ENCODE data around the gene PDCD6IP.

PDCD6IP gene

GRCh38 chr3:33792167-33792892 is 6.1 kb upstream of the PDCD6IP start:
- FAIRE-seq (no peak), DNase-seq (ENCODE audit: insufficient read length, low spot score) (no peak)
- TF ChIP-seq POLR2A (IDR thresholded peaks at IDR 0.05; ENCODE audit: low read depth, low read length): no peak
- no peak for TF ChIP-seq POU2F2 (IDR thresholded peaks at IDR 0.05; ENCODE audit: low read depth, low read length)
- TF ChIP-seq PAX5 (IDR thresholded peaks at IDR 0.05; ENCODE audit: insufficient read depth, low read length, severe bottlenecking): no peak
- no peak for TF ChIP-seq TAF1 (IDR thresholded peaks at IDR 0.05; ENCODE audit: low read depth, low read length)
- TF ChIP-seq POLR2AphosphoS5 (IDR thresholded peaks at IDR 0.05; ENCODE audit: low read depth, low read length): no peak
- TF ChIP-seq SPI1 (IDR thresholded peaks at IDR 0.05; ENCODE audit: low read depth, low read length): no peak

GRCh38 chr3:33795131-33795530 is 3.3 kb upstream of the PDCD6IP start:
- no peak for TF ChIP-seq POU2F2 (IDR thresholded peaks at IDR 0.05; ENCODE audit: low read depth, low read length)
- no peak for TF ChIP-seq SPI1 (IDR thresholded peaks at IDR 0.05; ENCODE audit: low read depth, low read length)
- no peak for TF ChIP-seq PAX5 (IDR thresholded peaks at IDR 0.05; ENCODE audit: insufficient read depth, low read length, severe bottlenecking)
- TF ChIP-seq POLR2A (IDR thresholded peaks at IDR 0.05; ENCODE audit: low read depth, low read length): no peak
- no peak for TF ChIP-seq POLR2AphosphoS5 (IDR thresholded peaks at IDR 0.05; ENCODE audit: low read depth, low read length)
- TF ChIP-seq TAF1 (IDR thresholded peaks at IDR 0.05; ENCODE audit: low read depth, low read length): no peak
- no peak for DNase-seq (ENCODE audit: insufficient read length, low spot score)
- no peak for FAIRE-seq

DNA sequence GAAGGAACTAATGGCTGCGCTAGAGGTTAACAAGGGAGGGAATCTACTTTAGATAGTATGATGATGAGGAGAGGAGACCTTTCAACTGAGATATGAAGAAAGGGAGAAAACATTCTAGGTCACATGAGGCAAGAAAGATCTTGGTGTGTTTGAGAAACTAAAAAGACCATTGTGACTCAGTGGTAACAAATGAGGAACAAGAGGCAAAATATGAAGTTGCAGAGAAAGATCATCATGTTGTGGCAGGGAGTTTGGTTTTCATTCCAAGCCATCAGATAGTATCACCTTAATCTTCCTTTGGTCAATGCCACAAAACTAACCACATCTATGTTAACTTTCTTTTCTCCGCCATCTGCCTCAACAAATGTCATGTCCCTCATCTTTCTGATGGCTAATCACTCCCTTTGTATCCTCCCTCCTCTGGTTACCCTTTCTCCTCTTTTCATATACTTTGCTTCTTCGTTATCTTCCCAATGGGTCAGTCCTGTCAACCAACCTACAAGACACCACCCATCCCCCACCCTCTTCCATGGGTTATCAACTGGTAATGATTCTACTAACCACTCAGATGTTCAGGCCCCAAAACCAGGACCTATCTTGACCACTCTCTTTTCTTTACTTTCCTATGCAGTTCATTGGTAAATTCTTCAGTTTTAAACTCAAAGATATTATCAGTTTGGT is 2.4 kb upstream of the PDCD6IP start:
- no peak for TF ChIP-seq SPI1 (IDR thresholded peaks at IDR 0.05; ENCODE audit: low read depth, low read length)
- TF ChIP-seq PAX5 (IDR thresholded peaks at IDR 0.05; ENCODE audit: insufficient read depth, low read length, severe bottlenecking): no peak
- TF ChIP-seq POU2F2 (IDR thresholded peaks at IDR 0.05; ENCODE audit: low read depth, low read length): no peak
- TF ChIP-seq POLR2A (IDR thresholded peaks at IDR 0.05; ENCODE audit: low read depth, low read length): no peak
- no peak for TF ChIP-seq POLR2AphosphoS5 (IDR thresholded peaks at IDR 0.05; ENCODE audit: low read depth, low read length)
- no peak for TF ChIP-seq TAF1 (IDR thresholded peaks at IDR 0.05; ENCODE audit: low read depth, low read length)
- DNase-seq (ENCODE audit: insufficient read length, low spot score): no peak
- no peak for FAIRE-seq

GRCh38 chr3:33798113-33798417 is 365 bp upstream of the PDCD6IP start:
- FAIRE-seq (no peak), DNase-seq (ENCODE audit: insufficient read length, low spot score) (no peak)
- TF ChIP-seq PAX5 (IDR thresholded peaks at IDR 0.05; ENCODE audit: insufficient read depth, low read length, severe bottlenecking) (no peak), POLR2AphosphoS5 (IDR thresholded peaks at IDR 0.05; ENCODE audit: low read depth, low read length) (no peak), SPI1 (IDR thresholded peaks at IDR 0.05; ENCODE audit: low read depth, low read length) (no peak), POU2F2 (IDR thresholded peaks at IDR 0.05; ENCODE audit: low read depth, low read length) (no peak), POLR2A (IDR thresholded peaks at IDR 0.05; ENCODE audit: low read depth, low read length) (no peak), TAF1 (IDR thresholded peaks at IDR 0.05; ENCODE audit: low read depth, low read length) (no peak)

DNA sequence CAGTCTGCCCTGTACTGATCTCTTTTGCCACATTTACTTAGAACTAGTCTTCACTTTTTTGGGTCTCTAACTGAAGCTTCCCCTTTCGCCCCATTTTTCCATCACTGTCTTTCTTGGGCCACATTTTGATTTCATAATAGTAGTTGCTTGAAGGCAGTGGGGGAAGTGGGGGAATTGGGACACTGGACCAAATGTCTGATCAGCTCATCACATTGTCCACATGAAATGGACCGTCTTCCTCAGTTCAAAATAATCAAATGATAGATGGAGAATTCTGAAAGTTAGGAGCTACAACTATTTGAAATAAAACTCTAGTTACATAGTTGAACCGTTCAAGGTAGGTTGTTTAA is 747 bp downstream of the PDCD6IP start:
- TF ChIP-seq PAX5 (IDR thresholded peaks at IDR 0.05; ENCODE audit: insufficient read depth, low read length, severe bottlenecking): no peak
- no peak for TF ChIP-seq POLR2A (IDR thresholded peaks at IDR 0.05; ENCODE audit: low read depth, low read length)
- no peak for TF ChIP-seq POLR2AphosphoS5 (IDR thresholded peaks at IDR 0.05; ENCODE audit: low read depth, low read length)
- TF ChIP-seq TAF1 (IDR thresholded peaks at IDR 0.05; ENCODE audit: low read depth, low read length): no peak
- TF ChIP-seq SPI1 (IDR thresholded peaks at IDR 0.05; ENCODE audit: low read depth, low read length): no peak
- TF ChIP-seq POU2F2 (IDR thresholded peaks at IDR 0.05; ENCODE audit: low read depth, low read length): no peak
- no peak for FAIRE-seq
- peak; percentile 6 for DNase-seq (ENCODE audit: insufficient read length, low spot score)

GRCh38 chr3:33803252-33803651 is 4.8 kb downstream of the PDCD6IP start:
- FAIRE-seq: no peak
- DNase-seq (ENCODE audit: insufficient read length, low spot score): no peak
- TF ChIP-seq SPI1 (IDR thresholded peaks at IDR 0.05; ENCODE audit: low read depth, low read length): no peak
- no peak for TF ChIP-seq POLR2A (IDR thresholded peaks at IDR 0.05; ENCODE audit: low read depth, low read length)
- no peak for TF ChIP-seq POLR2AphosphoS5 (IDR thresholded peaks at IDR 0.05; ENCODE audit: low read depth, low read length)
- no peak for TF ChIP-seq PAX5 (IDR thresholded peaks at IDR 0.05; ENCODE audit: insufficient read depth, low read length, severe bottlenecking)
- TF ChIP-seq POU2F2 (IDR thresholded peaks at IDR 0.05; ENCODE audit: low read depth, low read length): no peak
- no peak for TF ChIP-seq TAF1 (IDR thresholded peaks at IDR 0.05; ENCODE audit: low read depth, low read length)

- FAIRE-seq (no peak), DNase-seq (ENCODE audit: insufficient read length, low spot score) (no peak)
- TF ChIP-seq SPI1 (IDR thresholded peaks at IDR 0.05; ENCODE audit: low read depth, low read length) (no peak), POLR2A (IDR thresholded peaks at IDR 0.05; ENCODE audit: low read depth, low read length) (no peak), PAX5 (IDR thresholded peaks at IDR 0.05; ENCODE audit: insufficient read depth, low read length, severe bottlenecking) (no peak)
Measured at GRCh38 chr3:33803894-33804526, 5.6 kb downstream of the PDCD6IP start.

DNA sequence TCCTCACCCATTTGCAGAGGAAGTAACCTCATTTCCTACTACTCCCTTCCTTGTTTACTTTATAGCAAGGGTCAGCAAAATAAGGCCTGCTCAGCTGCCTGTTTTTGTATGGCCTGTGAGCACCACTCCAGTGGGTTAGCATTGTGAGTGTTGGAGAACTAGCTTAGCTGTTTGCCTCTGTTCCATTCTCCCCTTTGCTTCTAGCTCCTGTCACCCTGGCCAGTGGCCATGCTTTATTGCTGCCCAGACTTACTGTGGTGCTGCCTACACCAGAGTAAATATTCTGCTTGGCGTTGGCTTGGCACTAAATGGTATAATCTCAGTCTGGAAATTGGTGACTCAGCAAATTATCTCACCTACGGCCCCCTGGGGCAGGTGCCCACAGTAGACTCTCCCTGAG is 8.8 kb downstream of the PDCD6IP start:
- FAIRE-seq (no peak), DNase-seq (ENCODE audit: insufficient read length, low spot score) (no peak)
- TF ChIP-seq PAX5 (IDR thresholded peaks at IDR 0.05; ENCODE audit: insufficient read depth, low read length, severe bottlenecking): no peak
- no peak for TF ChIP-seq POLR2AphosphoS5 (IDR thresholded peaks at IDR 0.05; ENCODE audit: low read depth, low read length)

DNA sequence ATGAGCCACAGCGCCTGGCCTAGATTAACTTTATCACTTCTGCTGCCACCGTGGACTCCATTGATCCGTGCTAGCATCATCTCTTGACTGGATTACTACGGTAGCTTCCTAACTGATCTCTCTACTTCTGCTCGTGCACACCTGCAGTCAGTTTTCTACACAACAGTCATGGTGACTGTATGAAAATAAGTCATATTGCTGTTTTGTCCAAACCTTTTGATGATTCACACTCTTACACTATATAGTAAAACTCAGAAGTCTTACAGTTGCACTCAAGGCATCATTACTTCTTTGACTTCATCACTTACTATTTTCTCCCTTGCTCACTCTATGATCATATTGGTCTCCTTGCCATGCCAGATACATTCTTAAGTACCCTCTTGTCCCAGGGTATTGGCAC is 10.1 kb downstream of the PDCD6IP start:
- DNase-seq (ENCODE audit: insufficient read length, low spot score): no peak
- no peak for FAIRE-seq
- TF ChIP-seq POU2F2 (IDR thresholded peaks at IDR 0.05; ENCODE audit: low read depth, low read length) (no peak), PAX5 (IDR thresholded peaks at IDR 0.05; ENCODE audit: insufficient read depth, low read length, severe bottlenecking) (no peak), TAF1 (IDR thresholded peaks at IDR 0.05; ENCODE audit: low read depth, low read length) (no peak), POLR2A (IDR thresholded peaks at IDR 0.05; ENCODE audit: low read depth, low read length) (no peak), SPI1 (IDR thresholded peaks at IDR 0.05; ENCODE audit: low read depth, low read length) (no peak), POLR2AphosphoS5 (IDR thresholded peaks at IDR 0.05; ENCODE audit: low read depth, low read length) (no peak)
